H1 (cell line): ENCODE measurements around the gene UBE2E3. TPM values are rescaled to one million over a fixed set of nuclear protein-coding genes. Genes with fewer than 3 reads are reported as not detected.

Experiments
- SAP30 ChIP-seq: fragments of 300-600 bp; sonication (generic); IDR thresholded peaks from 2 replicates; pipeline ENCODE4 v1.7.1; 2012; ENCODE audit warnings: low read length, moderate library complexity, mild to moderate bottlenecking, inconsistent platforms; ENCODE audit not compliant: insufficient read depth, insufficient replicate concordance
- polyA plus RNA-seq, 7 experiments: library from polyadenylated mRNA; depleted of rRNA in 3 of 7; stranded (reverse) in 5 of 7; unstranded in 2 of 7; fragments of >200 nt in 5 of 7; fragments of 200-250 nt in 2 of 7; gene quantifications; 1 replicate in 5 of 7; 2 replicates in 1 of 7; 4 replicates in 1 of 7; pipeline versions ENCODE4 v1.2.1 to v1.2.3, GENCODE V29; 2011 to 2013; ENCODE audit warnings: missing spikeins in 2 of 7, mixed read lengths in 2 of 7
- total RNA-seq: library from RNA; stranded (reverse); fragmentation: NEBNext Ultra II Directional; extraction: Animal tissue kit (Norgen Biotek cat#: 25700); gene quantifications from 2 replicates; pipeline ENCODE4 v1.2.1, GENCODE V29; 2021
- TF ChIP-seq, protein P1 (sequence below): fragments of 300-600 bp; sonication (generic); IDR thresholded peaks from 2 replicates; pipeline ENCODE4 v1.7.1; 2012; ENCODE audit warnings: low read length, moderate library complexity, mild to moderate bottlenecking, inconsistent platforms; ENCODE audit not compliant: insufficient replicate concordance

UBE2E3 gene
- total and polyA plus RNA-seq, 2 of the 8 experiments (the other 6 are each of a cell fraction or from before 2014, with no cell fraction given): 106 to 132 TPM

DNA sequence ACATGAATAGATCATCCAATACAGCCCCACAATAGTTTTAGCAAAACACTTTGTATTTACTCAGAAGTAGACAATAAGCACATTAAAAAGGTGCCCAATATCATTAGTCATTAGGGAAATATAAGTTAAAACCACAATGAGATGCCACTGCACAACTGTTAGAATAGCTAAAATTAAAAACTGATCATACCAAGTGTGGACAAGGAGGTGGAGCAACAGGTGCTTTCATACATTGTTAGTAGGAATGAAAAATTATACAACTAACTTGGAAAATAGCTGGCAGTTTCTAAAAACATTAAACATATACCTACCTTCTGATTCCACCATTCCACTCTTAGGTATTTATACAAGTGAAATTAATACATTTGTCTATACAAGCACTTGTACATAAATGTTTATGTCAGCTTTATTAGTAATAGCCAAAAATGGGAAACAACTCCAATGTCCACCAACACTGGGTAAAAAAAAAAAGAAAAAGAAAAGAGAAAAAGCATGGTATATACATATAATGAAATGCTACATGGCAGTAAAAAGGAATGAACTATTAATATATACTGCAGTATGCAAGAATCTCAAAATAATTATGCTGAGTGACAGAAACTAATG lies 27.6 kb upstream of the UBE2E3 start (continued):
- TF ChIP-seq SAP30: no peak
- TF ChIP-seq, protein P1, sequence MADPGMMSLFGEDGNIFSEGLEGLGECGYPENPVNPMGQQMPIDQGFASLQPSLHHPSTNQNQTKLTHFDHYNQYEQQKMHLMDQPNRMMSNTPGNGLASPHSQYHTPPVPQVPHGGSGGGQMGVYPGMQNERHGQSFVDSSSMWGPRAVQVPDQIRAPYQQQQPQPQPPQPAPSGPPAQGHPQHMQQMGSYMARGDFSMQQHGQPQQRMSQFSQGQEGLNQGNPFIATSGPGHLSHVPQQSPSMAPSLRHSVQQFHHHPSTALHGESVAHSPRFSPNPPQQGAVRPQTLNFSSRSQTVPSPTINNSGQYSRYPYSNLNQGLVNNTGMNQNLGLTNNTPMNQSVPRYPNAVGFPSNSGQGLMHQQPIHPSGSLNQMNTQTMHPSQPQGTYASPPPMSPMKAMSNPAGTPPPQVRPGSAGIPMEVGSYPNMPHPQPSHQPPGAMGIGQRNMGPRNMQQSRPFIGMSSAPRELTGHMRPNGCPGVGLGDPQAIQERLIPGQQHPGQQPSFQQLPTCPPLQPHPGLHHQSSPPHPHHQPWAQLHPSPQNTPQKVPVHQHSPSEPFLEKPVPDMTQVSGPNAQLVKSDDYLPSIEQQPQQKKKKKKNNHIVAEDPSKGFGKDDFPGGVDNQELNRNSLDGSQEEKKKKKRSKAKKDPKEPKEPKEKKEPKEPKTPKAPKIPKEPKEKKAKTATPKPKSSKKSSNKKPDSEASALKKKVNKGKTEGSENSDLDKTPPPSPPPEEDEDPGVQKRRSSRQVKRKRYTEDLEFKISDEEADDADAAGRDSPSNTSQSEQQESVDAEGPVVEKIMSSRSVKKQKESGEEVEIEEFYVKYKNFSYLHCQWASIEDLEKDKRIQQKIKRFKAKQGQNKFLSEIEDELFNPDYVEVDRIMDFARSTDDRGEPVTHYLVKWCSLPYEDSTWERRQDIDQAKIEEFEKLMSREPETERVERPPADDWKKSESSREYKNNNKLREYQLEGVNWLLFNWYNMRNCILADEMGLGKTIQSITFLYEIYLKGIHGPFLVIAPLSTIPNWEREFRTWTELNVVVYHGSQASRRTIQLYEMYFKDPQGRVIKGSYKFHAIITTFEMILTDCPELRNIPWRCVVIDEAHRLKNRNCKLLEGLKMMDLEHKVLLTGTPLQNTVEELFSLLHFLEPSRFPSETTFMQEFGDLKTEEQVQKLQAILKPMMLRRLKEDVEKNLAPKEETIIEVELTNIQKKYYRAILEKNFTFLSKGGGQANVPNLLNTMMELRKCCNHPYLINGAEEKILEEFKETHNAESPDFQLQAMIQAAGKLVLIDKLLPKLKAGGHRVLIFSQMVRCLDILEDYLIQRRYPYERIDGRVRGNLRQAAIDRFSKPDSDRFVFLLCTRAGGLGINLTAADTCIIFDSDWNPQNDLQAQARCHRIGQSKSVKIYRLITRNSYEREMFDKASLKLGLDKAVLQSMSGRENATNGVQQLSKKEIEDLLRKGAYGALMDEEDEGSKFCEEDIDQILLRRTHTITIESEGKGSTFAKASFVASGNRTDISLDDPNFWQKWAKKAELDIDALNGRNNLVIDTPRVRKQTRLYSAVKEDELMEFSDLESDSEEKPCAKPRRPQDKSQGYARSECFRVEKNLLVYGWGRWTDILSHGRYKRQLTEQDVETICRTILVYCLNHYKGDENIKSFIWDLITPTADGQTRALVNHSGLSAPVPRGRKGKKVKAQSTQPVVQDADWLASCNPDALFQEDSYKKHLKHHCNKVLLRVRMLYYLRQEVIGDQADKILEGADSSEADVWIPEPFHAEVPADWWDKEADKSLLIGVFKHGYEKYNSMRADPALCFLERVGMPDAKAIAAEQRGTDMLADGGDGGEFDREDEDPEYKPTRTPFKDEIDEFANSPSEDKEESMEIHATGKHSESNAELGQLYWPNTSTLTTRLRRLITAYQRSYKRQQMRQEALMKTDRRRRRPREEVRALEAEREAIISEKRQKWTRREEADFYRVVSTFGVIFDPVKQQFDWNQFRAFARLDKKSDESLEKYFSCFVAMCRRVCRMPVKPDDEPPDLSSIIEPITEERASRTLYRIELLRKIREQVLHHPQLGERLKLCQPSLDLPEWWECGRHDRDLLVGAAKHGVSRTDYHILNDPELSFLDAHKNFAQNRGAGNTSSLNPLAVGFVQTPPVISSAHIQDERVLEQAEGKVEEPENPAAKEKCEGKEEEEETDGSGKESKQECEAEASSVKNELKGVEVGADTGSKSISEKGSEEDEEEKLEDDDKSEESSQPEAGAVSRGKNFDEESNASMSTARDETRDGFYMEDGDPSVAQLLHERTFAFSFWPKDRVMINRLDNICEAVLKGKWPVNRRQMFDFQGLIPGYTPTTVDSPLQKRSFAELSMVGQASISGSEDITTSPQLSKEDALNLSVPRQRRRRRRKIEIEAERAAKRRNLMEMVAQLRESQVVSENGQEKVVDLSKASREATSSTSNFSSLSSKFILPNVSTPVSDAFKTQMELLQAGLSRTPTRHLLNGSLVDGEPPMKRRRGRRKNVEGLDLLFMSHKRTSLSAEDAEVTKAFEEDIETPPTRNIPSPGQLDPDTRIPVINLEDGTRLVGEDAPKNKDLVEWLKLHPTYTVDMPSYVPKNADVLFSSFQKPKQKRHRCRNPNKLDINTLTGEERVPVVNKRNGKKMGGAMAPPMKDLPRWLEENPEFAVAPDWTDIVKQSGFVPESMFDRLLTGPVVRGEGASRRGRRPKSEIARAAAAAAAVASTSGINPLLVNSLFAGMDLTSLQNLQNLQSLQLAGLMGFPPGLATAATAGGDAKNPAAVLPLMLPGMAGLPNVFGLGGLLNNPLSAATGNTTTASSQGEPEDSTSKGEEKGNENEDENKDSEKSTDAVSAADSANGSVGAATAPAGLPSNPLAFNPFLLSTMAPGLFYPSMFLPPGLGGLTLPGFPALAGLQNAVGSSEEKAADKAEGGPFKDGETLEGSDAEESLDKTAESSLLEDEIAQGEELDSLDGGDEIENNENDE: no peak
- TF ChIP-seq, all 59 proteins: peak for 0
